Lower lobe of right lung (tissue), 2 donors: ENCODE measurements around the gene OR5AK2. TPM values are rescaled to one million over a fixed set of nuclear protein-coding genes. Genes with fewer than 3 reads are reported as not detected.

Source experiments
- ATAC-seq, 2 donors: fragments of 200-7000 bp; cut with Tn5 transposase; one replicate each; pipeline ENCODE4 v1.9.1; 2020 to 2022; ENCODE audit warnings: mild to moderate bottlenecking in 2 of 2, moderate library complexity in 2 of 2
- DNase-seq: peaks from one replicate; pipeline ENCODE4 v3.0.0-alpha.2; 2020
- H3K27ac ChIP-seq: fragments of 200-600 bp; one replicate; pipeline ENCODE4 v1.8.0; 2022
- H3K27me3 ChIP-seq: fragments of 200-600 bp; one replicate; pipeline ENCODE4 v1.8.0; 2022; ENCODE audit warnings: low read depth
- H3K36me3 ChIP-seq: fragments of 200-600 bp; one replicate; pipeline ENCODE4 v1.8.0; 2022; ENCODE audit warnings: mild to moderate bottlenecking
- H3K4me1 ChIP-seq: fragments of 200-600 bp; one replicate; pipeline ENCODE4 v1.8.0; 2022
- H3K4me3 ChIP-seq: fragments of 200-600 bp; one replicate; pipeline ENCODE4 v1.8.0; 2022; ENCODE audit warnings: mild to moderate bottlenecking
- H3K9me3 ChIP-seq: fragments of 200-600 bp; one replicate; pipeline ENCODE4 v1.8.0; 2022
- intact Hi-C: fragments of 100-400 bp; cut with DNase I; formaldehyde crosslinking; loops from one replicate; pipeline ENCODE4 v1.11.0; 2022
- total RNA-seq: library from RNA; stranded (reverse); fragmentation: NEBNext Ultra II Directional; extraction: Animal tissue kit (Norgen Biotek cat#: 25700); gene quantifications from one replicate; pipeline ENCODE4 v1.2.1, GENCODE V29; 2021
- TF ChIP-seq, protein P1 (sequence below): fragments of 200-600 bp; IDR thresholded peaks from one replicate; pipeline ENCODE4 v1.8.0; 2022; ENCODE audit warnings: antibody characterized with exemption, mild to moderate bottlenecking
- donor health status: DM: no; HTN: yes; CAD: no; lungs with severe emphysema.

The OR5AK2 gene
- total RNA-seq, 1 donor from 2014 or later = not detected

DNA sequence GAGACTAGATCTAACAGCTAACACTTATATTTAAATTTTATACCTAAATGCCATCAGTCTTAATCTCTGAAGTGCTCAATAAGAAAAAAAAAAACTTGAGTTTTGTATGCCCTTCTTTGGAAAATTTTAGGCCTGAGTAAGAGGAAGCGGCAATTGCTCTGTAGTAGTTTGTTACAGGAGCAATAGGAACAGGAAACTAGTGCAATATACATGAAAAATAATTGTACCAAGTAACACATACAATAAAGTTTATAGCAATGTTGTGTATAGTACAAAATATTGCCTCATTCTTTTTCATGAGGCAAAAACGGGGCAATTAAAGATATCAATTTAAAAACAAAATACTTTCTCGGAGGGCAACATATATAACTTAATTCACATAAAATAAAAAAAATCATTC is 19.7 kb downstream of the OR5AK2 start:
- Histone ChIP-seq H3K4me1 (no peaks in the 10 kb centered on the region), H3K9me3 (no peaks in the 10 kb centered on the region), H3K4me3 (no peak overlapping the region), H3K27ac (no peak overlapping the region), H3K36me3 (no peaks in the 10 kb centered on the region), H3K27me3 (no peaks in the 10 kb centered on the region)
- DNase-seq (no peak), ATAC-seq (no peak)
- TF ChIP-seq, protein P1, sequence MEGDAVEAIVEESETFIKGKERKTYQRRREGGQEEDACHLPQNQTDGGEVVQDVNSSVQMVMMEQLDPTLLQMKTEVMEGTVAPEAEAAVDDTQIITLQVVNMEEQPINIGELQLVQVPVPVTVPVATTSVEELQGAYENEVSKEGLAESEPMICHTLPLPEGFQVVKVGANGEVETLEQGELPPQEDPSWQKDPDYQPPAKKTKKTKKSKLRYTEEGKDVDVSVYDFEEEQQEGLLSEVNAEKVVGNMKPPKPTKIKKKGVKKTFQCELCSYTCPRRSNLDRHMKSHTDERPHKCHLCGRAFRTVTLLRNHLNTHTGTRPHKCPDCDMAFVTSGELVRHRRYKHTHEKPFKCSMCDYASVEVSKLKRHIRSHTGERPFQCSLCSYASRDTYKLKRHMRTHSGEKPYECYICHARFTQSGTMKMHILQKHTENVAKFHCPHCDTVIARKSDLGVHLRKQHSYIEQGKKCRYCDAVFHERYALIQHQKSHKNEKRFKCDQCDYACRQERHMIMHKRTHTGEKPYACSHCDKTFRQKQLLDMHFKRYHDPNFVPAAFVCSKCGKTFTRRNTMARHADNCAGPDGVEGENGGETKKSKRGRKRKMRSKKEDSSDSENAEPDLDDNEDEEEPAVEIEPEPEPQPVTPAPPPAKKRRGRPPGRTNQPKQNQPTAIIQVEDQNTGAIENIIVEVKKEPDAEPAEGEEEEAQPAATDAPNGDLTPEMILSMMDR = no peak
- intact Hi-C loops = no loop called here

DNA sequence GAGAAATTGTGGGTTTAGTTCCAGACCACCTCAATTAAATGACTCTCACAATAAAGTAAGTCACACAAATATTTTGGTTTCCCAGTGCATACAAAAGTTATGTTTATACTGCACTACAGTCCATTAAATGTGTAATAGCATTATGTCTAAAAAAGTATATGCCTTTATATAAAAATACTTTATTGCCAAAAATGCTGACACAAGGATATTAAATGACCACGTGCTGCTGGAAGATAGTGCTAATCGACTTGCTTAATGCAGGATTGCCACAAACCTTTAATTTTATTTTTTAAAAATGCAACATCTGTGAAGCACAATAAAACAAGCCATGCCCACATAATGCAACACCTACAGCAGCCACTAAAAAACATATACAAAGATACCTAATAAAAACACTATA is 27.0 kb downstream of the OR5AK2 start:
- no peaks in the 10 kb centered on the region for H3K4me1 ChIP-seq
- DNase-seq (no peak), ATAC-seq (no peak)
- no peaks in the 10 kb centered on the region for H3K36me3 ChIP-seq
- no peak overlapping the region for H3K4me3 ChIP-seq
- H3K27me3 ChIP-seq = no peaks in the 10 kb centered on the region
- intact Hi-C loops = no loop called here
- TF ChIP-seq, protein P1 = no peak
- H3K9me3 ChIP-seq = no peaks in the 10 kb centered on the region
- no peak overlapping the region for H3K27ac ChIP-seq

DNA sequence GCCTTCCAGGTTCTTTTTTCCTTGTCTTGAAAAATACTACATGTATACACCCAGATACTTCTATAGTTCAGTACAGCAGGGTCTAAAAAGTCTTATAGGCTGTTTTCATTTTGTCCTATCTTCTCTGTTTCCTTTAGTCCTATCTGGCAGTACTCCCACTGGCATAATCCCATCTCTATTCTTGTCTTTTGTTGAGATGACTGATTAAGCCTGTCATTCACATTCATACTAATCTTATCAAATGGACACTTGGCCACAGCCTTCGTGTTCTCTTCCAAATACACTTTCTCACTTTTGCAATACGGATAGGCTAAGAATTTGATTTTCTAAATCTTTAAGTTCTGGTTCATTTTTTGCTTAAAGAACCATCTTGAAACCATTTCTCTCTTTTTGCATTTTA is 42.8 kb downstream of the OR5AK2 start:
- no peaks in the 10 kb centered on the region for H3K36me3 ChIP-seq
- no peaks in the 10 kb centered on the region for H3K27me3 ChIP-seq
- no peak for ATAC-seq
- no peaks in the 10 kb centered on the region for H3K9me3 ChIP-seq
- no peak overlapping the region for H3K27ac ChIP-seq
- H3K4me3 ChIP-seq = no peak overlapping the region
- TF ChIP-seq, protein P1 = no peak
- H3K4me1 ChIP-seq = no peaks in the 10 kb centered on the region
- DNase-seq = no peak
- intact Hi-C loops = no loop called here

Other genes with a start within 250 kb of the OR5AK2 start
- gene OR9G4, start 240.2 kb upstream of the OR5AK2 start, total RNA-seq = not detected
- gene LRRC55, start 193.0 kb downstream of the OR5AK2 start, total RNA-seq = 0.12 TPM
- 4.1 TPM for gene APLNR, start 248.3 kb downstream of the OR5AK2 start, total RNA-seq